Activated gamma-delta T cell treated with Interleukin-2 at 50 U/mL for 16 hours (primary cell): Measurements from ENCODE around the gene PLEKHA1.

Experiments used
- DNase-seq: peaks from one replicate; pipeline ENCODE4 v3.0.0-alpha.2; 2020

Gene PLEKHA1

GRCh38 chr10:122379537-122379936 lies 5.0 kb downstream of the PLEKHA1 start:
- DNase-seq: no peak

- no peak for DNase-seq
These were observed 6.2 kb downstream of the PLEKHA1 start for GRCh38 chr10:122380703-122381102.

- no peak for DNase-seq
These were observed 7.2 kb downstream of the PLEKHA1 start for GRCh38 chr10:122381680-122382079.

GRCh38 chr10:122386514-122386913 lies 12.0 kb downstream of the PLEKHA1 start:
- no peak for DNase-seq

GRCh38 chr10:122387572-122387971 lies 13.1 kb downstream of the PLEKHA1 start:
- no peak for DNase-seq

- DNase-seq: no peak
These were observed 13.9 kb downstream of the PLEKHA1 start for GRCh38 chr10:122388287-122388997.

- no peak for DNase-seq
These were observed 15.8 kb downstream of the PLEKHA1 start for GRCh38 chr10:122390271-122390670.

- no peak for DNase-seq
These were observed 16.2 kb downstream of the PLEKHA1 start for GRCh38 chr10:122390679-122391078.

- no peak for DNase-seq
These were observed 17.4 kb downstream of the PLEKHA1 start for GRCh38 chr10:122391875-122392274.

- DNase-seq: no peak
These were observed 18.3 kb downstream of the PLEKHA1 start for GRCh38 chr10:122392835-122393234.

- DNase-seq: no peak
These were observed 18.8 kb downstream of the PLEKHA1 start for GRCh38 chr10:122393288-122393687.

- no peak for DNase-seq
These were observed 28.1 kb downstream of the PLEKHA1 start for GRCh38 chr10:122402548-122403131.

GRCh38 chr10:122404576-122404975 lies 30.1 kb downstream of the PLEKHA1 start:
- no peak for DNase-seq

- peak; percentile 40 for DNase-seq
These were observed 33.0 kb downstream of the PLEKHA1 start for GRCh38 chr10:122407375-122408125.

- DNase-seq: no peak
These were observed 38.8 kb downstream of the PLEKHA1 start for GRCh38 chr10:122413327-122413726.

GRCh38 chr10:122417667-122418066 lies 43.2 kb downstream of the PLEKHA1 start:
- DNase-seq: no peak

- no peak for DNase-seq
These were observed 44.5 kb downstream of the PLEKHA1 start for GRCh38 chr10:122419016-122419415.

GRCh38 chr10:122419876-122420623 lies 45.5 kb downstream of the PLEKHA1 start:
- DNase-seq: no peak

GRCh38 chr10:122420624-122421007 lies 46.1 kb downstream of the PLEKHA1 start:
- DNase-seq: no peak

- no peak for DNase-seq
These were observed 46.6 kb downstream of the PLEKHA1 start for GRCh38 chr10:122421054-122421625.

GRCh38 chr10:122421742-122422141 lies 47.2 kb downstream of the PLEKHA1 start:
- no peak for DNase-seq

- DNase-seq: peak; percentile 27
These were observed 47.9 kb downstream of the PLEKHA1 start for GRCh38 chr10:122422266-122422989.
